ENCODE results near the gene MYO9A.

MYO9A gene

GRCh38 chr15:71784719-71785118 lies 333.2 kb downstream of the MYO9A start:
- no peak overlapping the region for H3K4me3 ChIP-seq (ENCODE audit: control insufficient read depth, low read depth, low read length)
- TF ChIP-seq, protein P1, sequence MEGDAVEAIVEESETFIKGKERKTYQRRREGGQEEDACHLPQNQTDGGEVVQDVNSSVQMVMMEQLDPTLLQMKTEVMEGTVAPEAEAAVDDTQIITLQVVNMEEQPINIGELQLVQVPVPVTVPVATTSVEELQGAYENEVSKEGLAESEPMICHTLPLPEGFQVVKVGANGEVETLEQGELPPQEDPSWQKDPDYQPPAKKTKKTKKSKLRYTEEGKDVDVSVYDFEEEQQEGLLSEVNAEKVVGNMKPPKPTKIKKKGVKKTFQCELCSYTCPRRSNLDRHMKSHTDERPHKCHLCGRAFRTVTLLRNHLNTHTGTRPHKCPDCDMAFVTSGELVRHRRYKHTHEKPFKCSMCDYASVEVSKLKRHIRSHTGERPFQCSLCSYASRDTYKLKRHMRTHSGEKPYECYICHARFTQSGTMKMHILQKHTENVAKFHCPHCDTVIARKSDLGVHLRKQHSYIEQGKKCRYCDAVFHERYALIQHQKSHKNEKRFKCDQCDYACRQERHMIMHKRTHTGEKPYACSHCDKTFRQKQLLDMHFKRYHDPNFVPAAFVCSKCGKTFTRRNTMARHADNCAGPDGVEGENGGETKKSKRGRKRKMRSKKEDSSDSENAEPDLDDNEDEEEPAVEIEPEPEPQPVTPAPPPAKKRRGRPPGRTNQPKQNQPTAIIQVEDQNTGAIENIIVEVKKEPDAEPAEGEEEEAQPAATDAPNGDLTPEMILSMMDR (IDR thresholded peaks at IDR 0.05; ENCODE audit: control insufficient read depth, insufficient read depth, low read depth, low read length, missing control alignments): peak; percentile 23
- DNase-seq (ENCODE audit: low read depth): no peak

- TF ChIP-seq, protein P1 (IDR thresholded peaks at IDR 0.05; ENCODE audit: control insufficient read depth, insufficient read depth, low read depth, low read length, missing control alignments): no peak
- no peak overlapping the region for H3K4me3 ChIP-seq (ENCODE audit: control insufficient read depth, low read depth, low read length)
These were observed 335.4 kb downstream of the MYO9A start for GRCh38 chr15:71782422-71783165.

GRCh38 chr15:71781965-71782265 lies 336.0 kb downstream of the MYO9A start:
- no peak overlapping the region for H3K4me3 ChIP-seq (ENCODE audit: control insufficient read depth, low read depth, low read length)
- no peak for DNase-seq (ENCODE audit: low read depth)
- TF ChIP-seq, protein P1 (IDR thresholded peaks at IDR 0.05; ENCODE audit: control insufficient read depth, insufficient read depth, low read depth, low read length, missing control alignments): no peak

More at GRCh38 chr15:71782422-71783165, 335.4 kb downstream of the MYO9A start:
- no peak for DNase-seq (ENCODE audit: low read depth)

- TF ChIP-seq, protein P1 (IDR thresholded peaks at IDR 0.05; ENCODE audit: control insufficient read depth, insufficient read depth, low read depth, low read length, missing control alignments): no peak
- peak; percentile 17 for DNase-seq (ENCODE audit: low read depth)
- H3K4me3 ChIP-seq (ENCODE audit: control insufficient read depth, low read depth, low read length): no peak overlapping the region
These were observed 336.6 kb downstream of the MYO9A start for GRCh38 chr15:71781179-71781964.

GRCh38 chr15:71780115-71780976 lies 337.6 kb downstream of the MYO9A start:
- no peak overlapping the region for H3K4me3 ChIP-seq (ENCODE audit: control insufficient read depth, low read depth, low read length)
- peak; percentile 11 for DNase-seq (ENCODE audit: low read depth)
- TF ChIP-seq, protein P1 (IDR thresholded peaks at IDR 0.05; ENCODE audit: control insufficient read depth, insufficient read depth, low read depth, low read length, missing control alignments): peak; percentile 73

DNA sequence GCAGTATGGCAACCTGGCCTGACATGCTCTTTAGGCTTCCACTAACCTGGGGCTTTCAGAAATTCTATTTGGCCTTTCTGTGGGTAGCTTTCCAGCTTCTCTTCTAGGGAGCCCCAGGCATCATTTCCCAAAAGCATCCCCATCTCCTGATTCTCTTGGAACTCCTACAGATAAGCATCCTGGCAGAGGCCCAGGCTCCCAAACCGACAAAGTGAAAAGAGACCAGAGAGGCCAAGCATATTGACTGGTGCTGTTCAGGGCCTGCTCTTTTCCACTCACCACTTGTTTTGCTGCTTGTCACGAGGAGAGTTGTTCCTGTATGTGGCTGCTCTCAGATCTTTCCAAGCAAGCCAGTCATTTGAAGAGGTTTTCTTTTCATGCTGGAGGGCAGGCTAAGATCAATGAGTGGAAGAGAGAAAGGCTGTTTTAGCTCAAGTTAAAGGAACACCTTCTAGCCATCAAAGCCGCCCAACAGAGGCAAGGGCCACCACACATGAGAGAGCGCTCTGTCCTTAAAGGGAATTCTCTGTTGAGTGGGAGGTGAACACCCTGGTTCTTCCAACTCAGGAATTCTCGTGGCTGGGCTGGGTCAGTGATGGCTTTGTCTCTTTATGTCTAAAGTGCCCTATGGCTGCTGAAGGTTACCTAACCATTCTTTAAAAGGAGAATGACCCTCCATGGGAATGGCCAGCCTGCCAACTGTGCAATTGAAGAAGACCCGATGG lies 338.7 kb downstream of the MYO9A start:
- TF ChIP-seq, protein P1 (IDR thresholded peaks at IDR 0.05; ENCODE audit: control insufficient read depth, insufficient read depth, low read depth, low read length, missing control alignments): no peak
- no peak overlapping the region for H3K4me3 ChIP-seq (ENCODE audit: control insufficient read depth, low read depth, low read length)
- DNase-seq (ENCODE audit: low read depth): no peak
